ENCODE measurements around the gene S1PR1. TPM values are rescaled to one million over a fixed set of nuclear protein-coding genes. Genes with fewer than 3 reads are reported as not detected.

The S1PR1 gene
- total RNA-seq, 1 donor from 2014 or later, result 0.26 TPM

DNA sequence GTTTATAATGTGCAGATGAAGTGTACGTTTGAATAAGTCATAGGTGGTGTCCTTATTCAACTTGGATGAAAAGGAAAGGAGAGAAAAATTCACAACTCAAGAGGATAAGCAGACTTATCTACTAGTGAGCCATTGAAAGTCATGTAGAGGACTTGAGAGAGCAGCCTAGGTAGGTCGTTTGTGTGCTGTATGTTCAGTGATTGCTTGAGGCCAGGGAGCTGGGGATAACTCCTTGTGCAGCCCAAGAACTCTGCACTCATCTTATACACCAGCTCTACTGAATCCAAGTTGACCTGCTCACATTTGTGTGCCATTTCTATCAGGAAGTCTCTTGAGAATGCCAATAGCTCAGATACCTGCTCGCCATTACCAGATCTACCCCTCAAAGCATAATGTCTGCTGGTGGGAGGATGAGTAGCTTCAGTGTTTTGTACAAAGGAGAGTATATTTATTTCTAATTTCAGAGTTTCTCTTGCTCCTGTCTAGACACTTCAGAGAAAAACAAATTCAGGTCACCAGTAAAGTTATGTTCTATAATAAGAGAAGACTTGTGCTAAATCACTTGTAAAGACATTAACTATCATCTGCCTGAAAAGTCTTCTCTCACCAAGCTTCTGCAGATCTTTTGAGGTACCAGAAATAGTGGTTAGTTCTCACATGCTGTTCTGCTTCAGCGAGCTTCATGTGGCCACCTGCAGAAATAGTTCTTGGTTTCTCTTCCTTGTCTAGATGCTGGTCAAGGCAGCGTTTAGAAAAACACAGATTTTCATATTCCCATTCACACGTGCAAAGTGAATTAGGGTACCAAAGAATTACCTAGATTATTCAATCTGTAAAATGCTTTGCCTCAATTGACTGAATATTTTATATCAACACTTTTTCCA lies 10.8 kb downstream of the S1PR1 start:
- Histone ChIP-seq H3K27me3 (ENCODE audit: control insufficient read depth, insufficient read depth, low read length) (peaks cover 2% of the 10 kb centered on the region), H3K4me3 (ENCODE audit: low read depth, low read length) (no peak overlapping the region), H3K36me3 (ENCODE audit: control insufficient read depth, insufficient read depth, low read length) (no peaks in the 10 kb centered on the region)
- TF ChIP-seq, protein P1, sequence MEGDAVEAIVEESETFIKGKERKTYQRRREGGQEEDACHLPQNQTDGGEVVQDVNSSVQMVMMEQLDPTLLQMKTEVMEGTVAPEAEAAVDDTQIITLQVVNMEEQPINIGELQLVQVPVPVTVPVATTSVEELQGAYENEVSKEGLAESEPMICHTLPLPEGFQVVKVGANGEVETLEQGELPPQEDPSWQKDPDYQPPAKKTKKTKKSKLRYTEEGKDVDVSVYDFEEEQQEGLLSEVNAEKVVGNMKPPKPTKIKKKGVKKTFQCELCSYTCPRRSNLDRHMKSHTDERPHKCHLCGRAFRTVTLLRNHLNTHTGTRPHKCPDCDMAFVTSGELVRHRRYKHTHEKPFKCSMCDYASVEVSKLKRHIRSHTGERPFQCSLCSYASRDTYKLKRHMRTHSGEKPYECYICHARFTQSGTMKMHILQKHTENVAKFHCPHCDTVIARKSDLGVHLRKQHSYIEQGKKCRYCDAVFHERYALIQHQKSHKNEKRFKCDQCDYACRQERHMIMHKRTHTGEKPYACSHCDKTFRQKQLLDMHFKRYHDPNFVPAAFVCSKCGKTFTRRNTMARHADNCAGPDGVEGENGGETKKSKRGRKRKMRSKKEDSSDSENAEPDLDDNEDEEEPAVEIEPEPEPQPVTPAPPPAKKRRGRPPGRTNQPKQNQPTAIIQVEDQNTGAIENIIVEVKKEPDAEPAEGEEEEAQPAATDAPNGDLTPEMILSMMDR (IDR thresholded peaks at IDR 0.05; ENCODE audit: insufficient read depth, low read length, severe bottlenecking), result no peak
- FAIRE-seq, result no peak
- no peak for DNase-seq (ENCODE audit: low read depth)

DNA sequence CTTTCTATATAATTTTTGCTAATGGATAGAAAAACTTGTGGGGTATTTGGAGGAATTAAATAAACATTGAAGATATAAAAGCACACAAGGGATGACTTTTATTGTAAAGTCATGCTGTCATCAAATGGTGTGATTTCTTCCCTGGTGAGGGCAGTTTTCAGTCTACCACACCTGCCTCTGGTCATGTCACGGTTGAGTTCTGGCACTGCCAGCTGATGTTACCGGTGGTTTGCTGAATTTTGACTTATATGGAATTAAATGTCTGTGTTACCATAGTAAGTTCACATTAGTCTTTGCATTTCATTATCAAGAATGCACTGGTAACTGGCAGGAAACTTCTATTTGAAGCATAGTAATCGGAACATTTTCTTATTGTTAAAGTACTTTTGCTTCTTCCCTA lies 13.4 kb downstream of the S1PR1 start:
- Histone ChIP-seq H3K36me3 (ENCODE audit: control insufficient read depth, insufficient read depth, low read length) (no peaks in the 10 kb centered on the region), H3K4me3 (ENCODE audit: low read depth, low read length) (no peak overlapping the region), H3K27me3 (ENCODE audit: control insufficient read depth, insufficient read depth, low read length) (peaks cover 2% of the 10 kb centered on the region)
- FAIRE-seq (no peak), DNase-seq (ENCODE audit: low read depth) (no peak)
- TF ChIP-seq, protein P1 (IDR thresholded peaks at IDR 0.05; ENCODE audit: insufficient read depth, low read length, severe bottlenecking), result no peak

DNA sequence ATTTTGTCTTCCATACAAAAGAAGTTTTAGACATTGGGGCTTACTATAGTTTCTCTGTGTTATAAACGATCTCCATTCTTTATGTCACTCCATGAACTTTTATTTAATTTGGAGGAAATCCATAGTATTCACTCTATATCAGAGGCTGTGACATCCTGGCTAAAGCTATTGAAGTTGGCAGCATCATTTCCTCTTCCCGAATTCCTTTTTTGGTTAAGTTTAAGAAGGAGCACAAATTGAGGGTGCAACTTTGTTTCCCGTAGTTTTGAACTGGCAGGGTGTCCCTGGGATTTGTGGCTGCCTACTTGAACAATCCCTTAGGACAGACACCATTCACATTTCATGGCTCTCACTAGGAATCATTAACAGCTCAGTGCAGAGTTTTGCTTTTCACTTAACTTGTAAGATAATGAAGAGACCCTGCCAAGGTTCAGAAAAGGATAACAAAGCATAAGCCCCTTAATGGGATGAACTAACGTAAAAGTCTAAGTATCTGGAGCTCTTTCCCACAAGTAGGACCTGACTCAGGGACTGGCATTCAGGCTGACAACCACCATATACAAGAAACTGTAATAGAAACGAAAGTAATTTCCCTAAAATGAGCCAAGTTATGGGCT lies 13.9 kb downstream of the S1PR1 start:
- DNase-seq (ENCODE audit: low read depth) (no peak), FAIRE-seq (no peak)
- TF ChIP-seq, protein P1 (IDR thresholded peaks at IDR 0.05; ENCODE audit: insufficient read depth, low read length, severe bottlenecking), result no peak
- no peak overlapping the region for H3K4me3 ChIP-seq (ENCODE audit: low read depth, low read length)
- H3K27me3 ChIP-seq (ENCODE audit: control insufficient read depth, insufficient read depth, low read length), result peaks cover 2% of the 10 kb centered on the region
- no peaks in the 10 kb centered on the region for H3K36me3 ChIP-seq (ENCODE audit: control insufficient read depth, insufficient read depth, low read length)

DNA sequence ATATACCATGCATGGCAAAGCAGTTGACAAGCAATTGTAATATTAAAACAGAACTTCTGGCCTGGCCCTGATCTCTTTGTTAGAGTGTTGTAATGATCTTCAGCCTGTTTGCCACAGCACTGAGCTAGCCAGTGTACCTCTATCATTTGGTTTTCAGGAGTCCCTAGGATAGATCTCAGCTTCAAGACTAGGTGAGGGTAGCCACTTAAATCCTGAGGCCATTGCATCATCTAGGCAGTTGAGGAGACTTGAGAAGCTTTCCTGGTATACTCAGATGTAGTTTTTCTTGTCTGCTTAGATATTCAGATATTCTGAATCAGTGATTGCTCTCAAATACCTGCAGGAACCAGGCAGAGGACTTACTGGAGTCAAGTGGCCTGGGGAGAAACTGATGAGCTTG lies 14.7 kb downstream of the S1PR1 start:
- TF ChIP-seq, protein P1 (IDR thresholded peaks at IDR 0.05; ENCODE audit: insufficient read depth, low read length, severe bottlenecking), result no peak
- Histone ChIP-seq H3K27me3 (ENCODE audit: control insufficient read depth, insufficient read depth, low read length) (peaks cover 2% of the 10 kb centered on the region), H3K4me3 (ENCODE audit: low read depth, low read length) (no peak overlapping the region), H3K36me3 (ENCODE audit: control insufficient read depth, insufficient read depth, low read length) (no peaks in the 10 kb centered on the region)
- no peak for DNase-seq (ENCODE audit: low read depth)
- FAIRE-seq, result no peak

DNA sequence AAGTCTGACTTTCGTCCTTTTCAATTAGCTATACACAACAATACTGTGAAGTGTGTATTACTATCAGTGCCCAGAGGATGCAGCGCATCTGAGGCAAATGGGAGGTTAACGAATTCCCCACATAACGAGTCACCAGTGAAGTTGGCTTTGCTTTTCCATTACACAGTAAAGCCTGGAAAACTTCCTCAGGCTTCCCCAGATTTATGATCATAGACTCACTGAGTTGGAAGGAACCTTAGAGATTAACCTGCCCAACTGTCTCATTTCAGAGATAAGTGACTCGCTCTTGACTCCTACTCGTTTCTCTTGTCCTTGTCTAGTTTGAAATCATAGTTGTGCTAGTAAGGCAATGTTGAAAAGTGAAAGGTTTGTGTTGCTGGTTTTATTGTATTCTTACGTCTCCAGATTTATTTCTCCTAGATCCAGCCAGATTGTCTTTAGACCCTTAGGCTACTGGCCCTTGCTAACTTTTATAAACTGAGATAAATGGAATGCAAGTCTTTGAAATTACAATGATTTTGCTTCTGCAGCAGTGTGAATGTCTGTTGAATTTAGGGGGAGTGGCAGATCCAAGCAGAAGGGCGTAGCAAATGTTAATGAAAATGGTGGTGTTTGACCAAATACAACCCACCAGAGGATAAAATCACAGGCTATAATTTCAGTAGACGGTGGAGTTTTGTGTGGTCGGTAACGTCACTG lies 17.3 kb downstream of the S1PR1 start:
- DNase-seq (ENCODE audit: low read depth) (peak; percentile 18), FAIRE-seq (no peak)
- no peaks in the 10 kb centered on the region for H3K27me3 ChIP-seq (ENCODE audit: control insufficient read depth, insufficient read depth, low read length)
- TF ChIP-seq, protein P1 (IDR thresholded peaks at IDR 0.05; ENCODE audit: insufficient read depth, low read length, severe bottlenecking), result no peak
- no peak overlapping the region for H3K4me3 ChIP-seq (ENCODE audit: low read depth, low read length)
- H3K36me3 ChIP-seq (ENCODE audit: control insufficient read depth, insufficient read depth, low read length), result no peaks in the 10 kb centered on the region
